RWPE2 (cell line): ENCODE measurements around the gene LRRC15.

Experiments
- ATAC-seq: fragments of 200-7000 bp; cut with Tn5 transposase; 3 replicates; pipeline ENCODE4 v1.9.1; 2021; ENCODE audit warnings: low read depth
- DNase-seq: peaks from one replicate; pipeline ENCODE4 v3.0.0-alpha.2; 2020; ENCODE audit warnings: low spot score
- H3K27ac ChIP-seq: fragments of 450-650 bp; 2 replicates; pipeline ENCODE4 v1.5.1; 2017; ENCODE audit warnings: mild to moderate bottlenecking; ENCODE audit not compliant: poor library complexity, severe bottlenecking
- H3K27me3 ChIP-seq: fragments of 250-450 bp; sonication (Bioruptor Pico); 2 replicates; pipeline ENCODE4 v1.5.1; 2021; ENCODE audit warnings: mild to moderate bottlenecking, moderate library complexity; ENCODE audit not compliant: insufficient read depth, poor library complexity, severe bottlenecking
- H3K36me3 ChIP-seq: fragments of 250-450 bp; sonication (Bioruptor Pico); 2 replicates; pipeline ENCODE4 v1.5.1; 2020; ENCODE audit warnings: low read depth, mild to moderate bottlenecking, moderate library complexity
- H3K4me1 ChIP-seq: fragments of 250-450 bp; sonication (Bioruptor Pico); 2 replicates; pipeline ENCODE4 v1.5.1; 2021; ENCODE audit warnings: mild to moderate bottlenecking, moderate library complexity; ENCODE audit not compliant: insufficient read depth, poor library complexity, severe bottlenecking
- H3K4me3 ChIP-seq: fragments of 250-450 bp; sonication (Bioruptor Pico); 2 replicates; pipeline ENCODE4 v1.5.1; 2021; ENCODE audit warnings: mild to moderate bottlenecking, moderate library complexity; ENCODE audit not compliant: severe bottlenecking
- H3K9me3 ChIP-seq: fragments of 250-450 bp; sonication (Bioruptor Pico); 2 replicates; pipeline ENCODE4 v1.5.1; 2021; ENCODE audit warnings: mild to moderate bottlenecking, moderate library complexity; ENCODE audit not compliant: severe bottlenecking
- TF ChIP-seq, protein P1 (sequence below): fragments of 450-650 bp; IDR thresholded peaks from one replicate; pipeline ENCODE4 v1.5.1; 2017; ENCODE audit warnings: mild to moderate bottlenecking, moderate library complexity; ENCODE audit not compliant: poor library complexity, severe bottlenecking

LRRC15 gene

GRCh38 chr3:194336601-194337355, 32.8 kb downstream of the LRRC15 start:
- Histone ChIP-seq H3K4me3 (no peak overlapping the region), H3K9me3 (no peaks in the 10 kb centered on the region), H3K27ac (no peak overlapping the region), H3K36me3 (no peaks in the 10 kb centered on the region), H3K4me1 (peaks cover 12% of the 10 kb centered on the region), H3K27me3 (no peaks in the 10 kb centered on the region)
- DNase-seq, result no peak
- no peak for ATAC-seq
- TF ChIP-seq, protein P1, sequence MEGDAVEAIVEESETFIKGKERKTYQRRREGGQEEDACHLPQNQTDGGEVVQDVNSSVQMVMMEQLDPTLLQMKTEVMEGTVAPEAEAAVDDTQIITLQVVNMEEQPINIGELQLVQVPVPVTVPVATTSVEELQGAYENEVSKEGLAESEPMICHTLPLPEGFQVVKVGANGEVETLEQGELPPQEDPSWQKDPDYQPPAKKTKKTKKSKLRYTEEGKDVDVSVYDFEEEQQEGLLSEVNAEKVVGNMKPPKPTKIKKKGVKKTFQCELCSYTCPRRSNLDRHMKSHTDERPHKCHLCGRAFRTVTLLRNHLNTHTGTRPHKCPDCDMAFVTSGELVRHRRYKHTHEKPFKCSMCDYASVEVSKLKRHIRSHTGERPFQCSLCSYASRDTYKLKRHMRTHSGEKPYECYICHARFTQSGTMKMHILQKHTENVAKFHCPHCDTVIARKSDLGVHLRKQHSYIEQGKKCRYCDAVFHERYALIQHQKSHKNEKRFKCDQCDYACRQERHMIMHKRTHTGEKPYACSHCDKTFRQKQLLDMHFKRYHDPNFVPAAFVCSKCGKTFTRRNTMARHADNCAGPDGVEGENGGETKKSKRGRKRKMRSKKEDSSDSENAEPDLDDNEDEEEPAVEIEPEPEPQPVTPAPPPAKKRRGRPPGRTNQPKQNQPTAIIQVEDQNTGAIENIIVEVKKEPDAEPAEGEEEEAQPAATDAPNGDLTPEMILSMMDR, result no peak

GRCh38 chr3:194333981-194334320, 35.6 kb downstream of the LRRC15 start:
- TF ChIP-seq, protein P1, result peak; percentile 78
- no peak overlapping the region for H3K4me3 ChIP-seq

GRCh38 chr3:194333212-194333980, 36.1 kb downstream of the LRRC15 start:
- DNase-seq (no peak), ATAC-seq (peak; percentile 80)
- H3K27me3 ChIP-seq, result no peaks in the 10 kb centered on the region
- H3K4me1 ChIP-seq, result peaks cover 30% of the 10 kb centered on the region
- TF ChIP-seq, protein P1, result peak; percentile 98
- no peaks in the 10 kb centered on the region for H3K9me3 ChIP-seq
- peak overlapping the region; percentile 72 for H3K27ac ChIP-seq
- H3K36me3 ChIP-seq, result no peaks in the 10 kb centered on the region
- peak overlapping the region; percentile 22 for H3K4me3 ChIP-seq

More at GRCh38 chr3:194333981-194334320, 35.6 kb downstream of the LRRC15 start:
- Histone ChIP-seq H3K9me3 (no peaks in the 10 kb centered on the region), H3K27ac (peak overlapping the region; percentile 72), H3K36me3 (no peaks in the 10 kb centered on the region), H3K4me1 (peaks cover 30% of the 10 kb centered on the region), H3K27me3 (no peaks in the 10 kb centered on the region)
- ATAC-seq (no peak), DNase-seq (no peak)

GRCh38 chr3:194332858-194333211, 36.7 kb downstream of the LRRC15 start:
- TF ChIP-seq, protein P1, result no peak
- DNase-seq (no peak), ATAC-seq (no peak)
- Histone ChIP-seq H3K9me3 (no peaks in the 10 kb centered on the region), H3K4me3 (no peak overlapping the region), H3K27ac (peak overlapping the region; percentile 72), H3K27me3 (no peaks in the 10 kb centered on the region), H3K4me1 (peaks cover 34% of the 10 kb centered on the region), H3K36me3 (no peaks in the 10 kb centered on the region)
